ENCODE measurements around the gene DLGAP1.

GRCh38 chr18:3911413-3911812, 543.7 kb downstream of the DLGAP1 start:
- TF ChIP-seq POLR2A (IDR thresholded peaks at IDR 0.05) (no peak), CTCF (IDR thresholded peaks at IDR 0.05 in 8 of 11, conservative IDR thresholded peaks at IDR 0.05 in 3 of 11) (no peak), POLR2AphosphoS5 (IDR thresholded peaks at IDR 0.05) (no peak)

Data from spleen (tissue), 7 donors.